ENCODE measurements around the gene CNIH1.
"Not testable (repeated sequence)": the region's sequence is repeated elsewhere in the genome, so short reads cannot be mapped to it uniquely, and the experiment has no call there.

The CNIH1 gene

DNA sequence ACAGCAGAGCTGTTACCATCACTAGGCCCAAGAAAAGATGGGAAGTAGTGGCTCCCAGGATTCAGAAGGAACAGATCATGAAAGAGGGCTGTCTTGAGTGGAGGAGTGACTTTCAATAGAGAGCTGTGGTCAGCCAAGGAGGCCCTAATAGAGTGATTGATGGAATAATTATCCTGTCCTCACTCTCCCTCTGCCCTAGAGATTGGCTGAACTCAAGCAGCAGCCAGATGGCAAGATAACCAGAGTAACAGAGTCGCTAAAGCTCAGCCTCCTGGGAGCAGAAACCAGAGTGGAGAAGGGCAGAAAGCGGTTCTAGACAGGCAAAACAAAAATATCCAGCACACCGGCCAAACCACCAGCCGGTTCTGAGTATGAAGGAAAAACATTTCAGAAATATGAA lies 24.5 kb upstream of the CNIH1 start:
- no peak for DNase-seq

DNA sequence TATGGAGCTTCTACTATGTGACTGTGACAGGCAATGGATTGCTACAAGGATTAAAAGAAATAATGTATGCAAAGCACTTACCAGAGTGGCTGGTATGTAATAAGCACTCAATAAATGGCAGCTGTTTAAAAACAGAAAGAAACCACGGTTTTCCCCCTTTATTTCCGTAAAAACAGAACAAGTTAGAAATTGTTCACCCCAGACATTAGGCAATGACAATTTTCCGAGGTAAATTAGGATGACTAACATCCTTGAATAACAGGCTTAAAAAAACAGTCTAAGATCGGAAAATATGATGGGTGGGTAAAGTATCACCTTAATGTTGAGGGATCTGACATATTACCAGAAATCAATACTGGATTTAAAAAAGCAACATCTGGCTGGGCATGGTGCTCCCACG lies 20.9 kb upstream of the CNIH1 start:
- no peak for DNase-seq

DNA sequence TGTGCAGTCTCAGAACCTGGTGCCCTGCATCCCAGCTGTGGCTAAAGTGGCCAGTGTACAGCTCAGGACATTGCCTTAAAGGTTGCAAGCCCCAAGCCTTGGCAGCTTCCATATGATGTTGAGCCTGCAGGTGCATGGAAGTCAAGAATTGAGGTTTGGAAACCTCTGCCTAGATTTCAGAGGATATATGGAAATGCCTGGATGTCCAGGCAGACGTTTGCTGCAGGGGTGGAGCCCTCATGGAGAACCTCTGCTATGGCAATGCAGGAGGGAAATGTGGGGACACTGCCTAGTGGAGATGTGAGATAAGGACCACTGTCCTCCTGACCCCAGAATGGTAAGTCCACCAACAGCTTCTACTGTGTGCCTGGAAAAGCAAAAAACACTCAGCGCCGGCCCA lies 17.9 kb upstream of the CNIH1 start:
- no peak for DNase-seq

- DNase-seq = not testable (repeated sequence)
Measured at GRCh38 chr14:54458536-54458935, 17.4 kb upstream of the CNIH1 start.

DNA sequence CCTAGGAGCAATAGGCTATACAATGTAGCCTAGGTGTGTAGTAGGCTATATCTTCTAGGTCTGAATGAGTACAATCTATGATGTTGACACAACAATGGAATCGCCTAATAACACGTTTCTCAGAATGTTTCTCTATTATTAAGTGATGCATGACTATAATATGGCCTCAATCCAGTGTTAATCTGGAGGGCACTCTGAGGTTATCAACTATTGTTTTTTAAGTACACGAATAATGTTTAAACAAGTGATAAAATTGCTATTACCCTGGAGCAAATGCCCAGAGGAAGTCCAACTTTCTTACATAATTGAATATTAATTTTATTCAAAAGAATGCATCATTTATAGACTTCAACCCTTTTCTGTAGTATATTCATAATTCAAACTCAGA lies 16.4 kb upstream of the CNIH1 start:
- DNase-seq = no peak

GRCh38 chr14:54456820-54457608 lies 15.8 kb upstream of the CNIH1 start:
- not testable (repeated sequence) for DNase-seq

DNA sequence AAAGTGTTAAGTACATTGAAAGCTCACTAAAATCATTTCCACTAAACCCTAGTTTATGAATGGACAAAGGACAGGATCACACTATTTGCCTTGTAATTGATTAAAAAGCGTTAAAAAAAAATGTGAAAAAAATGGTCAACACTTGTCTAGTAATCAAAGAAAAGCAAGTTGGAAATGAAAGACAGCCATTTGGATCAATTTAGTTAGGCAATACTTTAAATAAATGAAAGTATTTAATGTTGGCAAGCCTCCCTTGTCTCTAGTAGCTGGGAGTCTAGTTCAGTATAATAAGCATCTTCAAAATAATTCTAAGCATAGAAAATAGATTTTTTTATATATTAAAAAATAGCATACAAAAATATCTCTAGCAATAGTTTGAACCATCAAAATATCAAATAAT lies 14.2 kb upstream of the CNIH1 start:
- DNase-seq = no peak

- not testable (repeated sequence) for DNase-seq
Measured at GRCh38 chr14:54453990-54454389, 12.8 kb upstream of the CNIH1 start.

GRCh38 chr14:54453252-54453651 lies 12.1 kb upstream of the CNIH1 start:
- no peak for DNase-seq

GRCh38 chr14:54451961-54452360 lies 10.8 kb upstream of the CNIH1 start:
- no peak for DNase-seq

GRCh38 chr14:54451121-54451601 lies 10.0 kb upstream of the CNIH1 start:
- no peak for DNase-seq

DNA sequence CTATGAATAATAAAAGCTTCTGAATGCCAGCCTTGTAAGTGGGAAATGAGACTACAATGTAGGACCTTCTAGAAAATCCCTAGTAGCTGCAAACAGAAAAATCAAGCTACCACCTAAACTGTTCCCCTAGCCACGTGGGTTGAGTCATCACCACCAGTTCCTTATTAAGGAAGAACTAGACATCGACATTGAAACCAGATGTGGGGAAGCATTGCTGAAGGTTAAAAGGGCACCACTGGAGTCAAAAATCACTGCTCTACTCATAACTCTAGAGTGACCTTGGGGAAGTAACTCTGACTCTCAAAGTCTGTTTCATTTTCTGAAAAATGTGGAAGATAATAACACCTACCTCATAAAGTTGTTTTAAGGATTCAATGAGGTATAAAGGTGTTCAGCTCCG lies 9.4 kb upstream of the CNIH1 start:
- no peak for DNase-seq

GRCh38 chr14:54447231-54447692 lies 6.1 kb upstream of the CNIH1 start:
- DNase-seq = no peak

DNA sequence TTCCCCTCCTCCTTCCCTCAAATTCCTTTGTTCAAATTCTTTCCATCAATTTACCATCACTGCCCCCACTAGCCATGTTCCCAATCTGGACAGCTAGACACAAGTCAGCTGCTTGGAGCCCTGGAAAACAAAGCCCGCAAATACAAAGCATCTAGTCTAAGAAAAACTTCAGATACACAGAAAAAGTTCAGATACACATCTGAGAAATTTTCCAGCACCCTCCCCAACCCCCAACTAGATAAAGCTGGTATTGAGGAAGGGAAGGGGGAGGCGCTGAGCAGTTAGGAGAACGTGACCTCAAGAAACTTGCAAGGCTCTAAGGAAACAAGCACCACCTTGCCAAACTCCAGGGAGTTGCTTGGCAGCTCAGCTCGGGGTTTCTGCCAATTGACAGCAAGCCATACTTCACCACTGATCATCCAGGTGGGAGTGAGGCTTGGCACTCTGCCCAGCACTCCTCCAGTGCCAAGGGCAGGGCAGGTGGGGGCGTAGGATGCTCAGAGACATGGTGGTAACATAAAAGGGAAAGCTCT lies 5.1 kb upstream of the CNIH1 start:
- no peak for DNase-seq

DNA sequence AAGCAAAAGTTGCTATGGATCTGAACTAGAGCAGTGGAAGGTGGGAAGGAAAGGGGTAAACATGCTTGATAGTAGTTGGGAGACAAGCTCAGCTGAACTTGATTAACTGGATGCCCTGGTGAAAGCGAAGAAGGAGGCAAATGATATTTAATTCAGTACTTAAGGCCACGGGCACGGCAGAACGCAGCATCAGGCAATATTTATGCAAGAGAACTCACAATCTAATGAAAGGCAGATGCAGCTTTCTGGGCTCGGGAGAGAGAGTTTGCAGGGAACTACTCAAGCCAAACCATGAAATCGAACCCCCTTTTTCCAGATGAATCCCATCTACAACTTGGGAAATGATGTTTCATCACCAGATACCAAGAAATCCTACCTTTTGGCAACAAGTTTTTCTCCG lies 3.5 kb upstream of the CNIH1 start:
- no peak for DNase-seq

- no peak for DNase-seq
Measured at GRCh38 chr14:54443981-54444380, 2.8 kb upstream of the CNIH1 start.

DNA sequence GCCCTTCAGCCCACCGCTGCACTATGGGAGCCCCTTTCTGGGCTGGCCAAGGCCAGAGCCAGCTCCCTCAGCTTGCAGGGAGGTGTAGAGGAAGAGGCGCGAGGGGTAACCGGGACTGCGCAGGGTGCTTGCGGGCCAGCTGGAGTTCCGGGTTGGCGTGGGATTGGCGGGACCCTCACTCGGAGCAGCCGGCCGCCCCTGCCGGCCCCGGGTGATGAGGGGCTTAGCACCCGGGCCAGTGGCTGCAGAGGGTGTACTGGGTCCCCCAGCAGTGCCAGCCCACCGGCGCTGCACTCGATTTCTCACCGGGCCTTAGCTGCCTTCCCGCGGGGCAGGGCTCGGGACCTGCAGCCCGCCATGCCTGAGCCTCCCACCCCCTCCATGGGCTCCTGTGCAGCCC lies 1.8 kb upstream of the CNIH1 start:
- not testable (repeated sequence) for DNase-seq

DNA sequence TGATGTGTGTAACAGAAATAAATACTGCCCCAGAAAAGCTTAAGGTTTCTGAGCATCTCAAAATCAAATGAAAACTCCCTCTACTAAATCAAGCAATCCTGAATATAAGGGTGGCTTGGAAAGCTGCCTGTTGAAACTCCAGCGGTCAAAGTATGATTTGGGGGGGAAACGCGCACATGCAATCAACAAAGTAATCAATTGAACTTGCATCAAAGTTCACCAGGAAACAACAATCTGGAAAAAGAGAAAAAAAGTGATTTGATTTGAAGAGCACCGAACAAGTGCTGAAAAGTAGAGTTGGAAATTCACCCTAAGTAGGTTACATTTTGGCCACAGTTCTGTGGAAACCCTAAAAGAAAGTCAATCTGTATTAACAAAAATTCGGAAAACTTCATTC lies 700 bp downstream of the CNIH1 start:
- DNase-seq = no peak

DNA sequence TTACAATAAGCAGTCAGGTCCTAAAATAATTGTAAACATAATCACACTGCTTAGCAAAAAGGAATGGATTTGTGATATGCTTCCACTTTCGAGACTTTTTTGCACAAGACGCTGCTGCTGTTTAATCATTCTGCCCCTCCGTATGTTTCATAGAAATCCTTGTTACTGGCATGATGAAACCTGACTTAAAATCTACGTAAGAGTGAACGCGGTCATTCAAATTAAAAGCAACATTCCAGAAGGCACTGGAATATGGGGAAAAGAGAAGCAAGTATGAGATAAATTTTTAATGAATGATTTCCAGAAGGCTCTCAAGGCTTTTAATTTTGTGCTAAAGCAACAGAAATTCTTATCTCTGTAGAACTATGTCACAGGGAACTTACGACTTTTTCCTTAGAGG lies 1.1 kb downstream of the CNIH1 start:
- DNase-seq = no peak

GRCh38 chr14:54438703-54439102 lies 2.5 kb downstream of the CNIH1 start:
- no peak for DNase-seq

GRCh38 chr14:54437954-54438353 lies 3.2 kb downstream of the CNIH1 start:
- not testable (repeated sequence) for DNase-seq

GRCh38 chr14:54435500-54435981 lies 5.6 kb downstream of the CNIH1 start:
- DNase-seq = no peak

DNA sequence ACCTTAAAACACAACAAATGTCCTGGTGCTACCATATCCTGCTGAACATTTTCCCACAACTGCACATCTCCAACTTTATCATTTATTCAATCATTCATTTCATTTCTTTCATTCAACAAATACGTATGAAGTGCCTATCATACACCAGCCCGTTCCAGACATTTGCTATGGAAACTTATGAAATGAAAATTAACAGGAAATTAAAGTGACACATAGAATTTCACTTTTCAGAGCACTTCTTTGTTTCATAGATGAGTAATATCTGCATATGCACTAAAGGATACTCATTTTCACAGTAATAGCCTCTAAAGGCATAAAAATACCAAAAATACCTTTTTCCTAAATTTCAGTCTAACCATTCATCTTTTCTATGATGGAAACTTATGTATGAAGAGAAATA lies 12.6 kb downstream of the CNIH1 start:
- DNase-seq = no peak

- no peak for DNase-seq
Measured at GRCh38 chr14:54427871-54428270, 13.3 kb downstream of the CNIH1 start.

Data from central memory CD4-positive, alpha-beta T cell (primary cell).